GM19324 (cell line): ENCODE results near the gene AKAP8L.

Experiments
- ATAC-seq: cut with Tn5 transposase; IDR thresholded peaks from one replicate; pipeline ENCODE4 v1.9.1; 2021; ENCODE audit warnings: mild to moderate bottlenecking, moderate library complexity; ENCODE audit not compliant: unreplicated experiment, low FRiP score

The AKAP8L gene

GRCh38 chr19:15394426-15394825 lies 24.4 kb downstream of the AKAP8L start:
- ATAC-seq: no peak

GRCh38 chr19:15393963-15394362 lies 24.8 kb downstream of the AKAP8L start:
- ATAC-seq: no peak

GRCh38 chr19:15390814-15391213 lies 28.0 kb downstream of the AKAP8L start:
- no peak for ATAC-seq

- no peak for ATAC-seq
Measured at GRCh38 chr19:15381864-15382263, 36.9 kb downstream of the AKAP8L start.

GRCh38 chr19:15381429-15381828 lies 37.4 kb downstream of the AKAP8L start:
- no peak for ATAC-seq

DNA sequence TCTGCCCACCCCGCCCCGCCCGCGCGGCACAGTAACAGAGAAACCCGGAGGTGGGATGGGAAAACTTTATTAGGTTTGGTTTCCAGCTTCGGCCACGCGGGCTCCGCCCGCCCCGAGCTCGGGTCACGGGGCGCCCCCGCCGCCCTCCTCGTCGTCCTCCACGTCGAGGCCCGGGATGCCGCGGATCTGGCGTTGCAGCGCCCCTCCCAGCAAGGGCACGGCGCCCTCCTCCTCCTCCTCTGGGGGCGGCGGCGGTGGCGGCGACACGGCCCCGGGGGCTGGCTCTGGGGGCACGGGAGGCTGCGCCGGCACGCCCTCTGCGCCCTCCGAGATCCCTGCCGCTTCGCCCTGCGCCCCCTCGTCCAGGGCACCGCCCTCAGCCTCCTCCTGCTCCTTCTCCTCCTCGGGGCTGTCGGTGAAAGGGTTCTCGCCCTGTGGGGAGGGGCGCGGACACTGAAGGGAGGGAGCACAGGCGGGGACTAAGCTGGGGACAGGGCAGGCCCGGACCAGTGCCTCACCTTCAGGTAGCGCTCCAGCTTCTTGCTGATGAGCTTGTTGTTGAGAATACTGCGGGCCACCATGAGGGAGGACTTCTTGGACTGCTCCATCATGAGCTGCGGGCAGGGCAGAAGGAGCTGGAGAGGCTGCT lies 38.7 kb downstream of the AKAP8L start:
- peak; percentile 20 for ATAC-seq

DNA sequence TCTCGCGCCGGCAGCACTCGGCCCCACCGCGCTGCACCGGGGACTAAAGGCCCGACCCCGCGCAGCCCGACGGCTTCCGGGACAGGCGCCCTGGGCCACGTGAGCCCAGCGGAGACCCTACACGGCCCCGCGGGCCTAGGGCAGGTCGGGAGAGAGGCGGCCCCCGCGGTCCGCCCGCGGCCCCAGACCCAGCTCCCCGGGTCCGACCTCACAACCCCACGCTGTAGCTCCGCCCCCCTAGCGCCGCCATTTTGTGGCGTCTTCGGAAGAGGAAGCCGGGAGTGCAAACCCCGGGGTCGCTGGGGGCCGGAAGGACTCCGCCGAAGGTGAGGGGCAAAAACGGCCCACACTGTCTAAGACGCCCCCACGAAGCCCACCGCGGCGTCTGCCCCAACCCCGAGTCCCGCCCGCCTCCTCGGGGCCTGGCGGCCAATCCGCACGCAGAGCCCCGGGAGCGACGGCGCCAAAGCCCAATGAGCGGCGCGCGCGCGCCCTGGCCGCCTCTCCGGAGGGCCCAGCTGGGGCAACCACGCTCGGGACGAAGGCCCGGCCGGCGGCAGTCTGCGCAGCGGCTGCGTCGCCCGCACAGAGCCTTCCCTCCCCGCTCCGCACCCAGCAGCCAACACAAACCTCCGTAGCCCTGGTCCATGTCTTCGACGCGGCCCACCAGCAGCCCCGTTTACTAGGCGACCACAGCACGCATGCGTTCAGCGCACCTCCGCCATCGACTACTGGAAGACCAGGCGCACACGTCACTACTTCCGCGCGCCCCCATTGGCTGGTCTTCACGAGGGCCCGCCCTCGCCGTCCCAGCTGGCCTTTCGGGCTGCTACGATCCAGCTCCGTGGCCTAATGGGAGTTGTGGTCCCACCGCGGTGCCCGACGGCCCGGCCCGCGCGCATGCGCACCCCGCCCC lies 39.4 kb downstream of the AKAP8L start, which contains the start of gene AKAP8:
AKAP8 (minus strand) TSS at position 705 of the 916 bp plus-strand sequence; CDS start at position 649, 56 bp downstream.
- peak; percentile 90 for ATAC-seq

GRCh38 chr19:15378534-15379082 lies 40.2 kb downstream of the AKAP8L start:
- no peak for ATAC-seq

DNA sequence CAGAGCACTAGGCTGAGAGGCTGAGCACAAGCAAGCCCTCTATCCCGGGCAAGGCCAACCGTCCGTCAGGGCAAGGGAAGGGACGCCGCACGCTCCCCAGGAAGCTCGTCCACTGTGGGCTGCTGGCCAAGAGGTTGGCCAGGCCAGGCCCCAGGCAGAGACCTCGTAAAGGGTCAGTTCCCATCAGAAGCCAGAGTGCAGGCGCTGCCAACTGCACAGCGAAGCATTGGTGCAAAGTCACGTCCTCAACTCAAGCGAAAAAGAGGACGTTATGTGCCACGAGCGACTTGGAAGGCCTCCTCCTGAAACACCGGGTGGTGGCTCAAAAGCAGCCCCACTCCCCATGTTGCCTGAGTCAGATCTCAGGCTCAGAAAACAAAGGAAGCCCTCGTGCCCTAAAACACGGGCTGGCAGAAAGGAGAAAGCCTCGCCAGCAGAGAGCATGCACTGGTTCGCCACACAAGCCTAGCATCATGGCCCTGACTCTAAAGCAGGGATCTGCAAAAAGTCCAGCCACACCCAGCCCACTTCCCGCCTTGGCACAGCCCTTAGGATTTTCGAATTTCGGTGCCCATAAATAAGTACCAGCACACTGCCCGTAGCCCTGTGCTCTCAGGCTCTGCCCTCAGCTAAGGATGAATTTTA lies 43.9 kb downstream of the AKAP8L start:
- ATAC-seq: no peak

DNA sequence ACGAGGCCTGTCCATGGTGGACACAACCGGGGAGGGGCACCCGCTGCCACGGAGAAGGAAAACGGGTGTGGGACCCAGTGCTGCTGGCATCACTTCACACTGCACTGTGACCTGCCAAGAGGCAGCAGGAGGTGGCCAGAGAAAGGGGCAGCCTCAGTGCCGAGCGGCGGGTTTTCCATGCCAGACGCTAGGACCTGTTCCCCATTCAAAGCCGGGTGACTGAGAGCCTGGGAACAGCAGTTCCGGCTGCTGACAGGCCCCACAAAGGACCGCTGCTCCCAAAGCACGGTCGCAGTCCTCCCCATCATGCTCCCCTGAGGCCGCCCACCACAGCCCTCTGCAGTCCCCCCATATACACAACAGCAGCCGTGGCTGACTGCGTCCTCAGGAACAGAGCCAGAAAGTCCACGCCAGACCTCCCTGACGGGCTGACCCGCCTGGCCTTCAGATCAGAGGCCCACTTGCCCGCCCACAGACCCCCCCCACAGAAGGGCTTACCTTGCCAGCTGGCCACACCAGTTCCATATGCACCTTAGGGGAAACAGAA lies 44.6 kb downstream of the AKAP8L start:
- ATAC-seq: no peak

- no peak for ATAC-seq
Measured at GRCh38 chr19:15373644-15374043, 45.1 kb downstream of the AKAP8L start.

GRCh38 chr19:15372891-15373301 lies 45.9 kb downstream of the AKAP8L start:
- no peak for ATAC-seq

DNA sequence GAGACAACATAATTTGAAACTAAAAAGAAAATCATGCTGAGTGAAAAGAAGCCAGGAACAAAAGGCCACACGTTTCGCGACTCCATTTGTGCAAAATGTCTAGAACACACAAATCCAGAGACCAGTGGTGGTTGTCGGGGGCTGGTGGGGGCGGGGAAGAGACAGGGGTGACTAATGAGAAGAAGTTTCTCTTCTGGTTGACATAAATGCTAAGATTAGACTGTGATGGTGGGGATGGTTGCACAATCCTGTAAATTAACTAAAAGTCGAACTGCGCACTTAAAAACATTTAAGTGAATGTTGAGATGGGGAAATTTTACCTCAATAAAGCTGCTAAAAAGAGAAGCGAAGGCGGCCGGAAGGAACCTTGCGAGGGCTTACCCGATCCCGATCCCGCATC lies 46.3 kb downstream of the AKAP8L start:
- no peak for ATAC-seq

- ATAC-seq: no peak
Measured at GRCh38 chr19:15371786-15372380, 46.9 kb downstream of the AKAP8L start.

- no peak for ATAC-seq
Measured at GRCh38 chr19:15371119-15371518, 47.7 kb downstream of the AKAP8L start.

GRCh38 chr19:15369594-15369891 lies 49.2 kb downstream of the AKAP8L start:
- no peak for ATAC-seq

DNA sequence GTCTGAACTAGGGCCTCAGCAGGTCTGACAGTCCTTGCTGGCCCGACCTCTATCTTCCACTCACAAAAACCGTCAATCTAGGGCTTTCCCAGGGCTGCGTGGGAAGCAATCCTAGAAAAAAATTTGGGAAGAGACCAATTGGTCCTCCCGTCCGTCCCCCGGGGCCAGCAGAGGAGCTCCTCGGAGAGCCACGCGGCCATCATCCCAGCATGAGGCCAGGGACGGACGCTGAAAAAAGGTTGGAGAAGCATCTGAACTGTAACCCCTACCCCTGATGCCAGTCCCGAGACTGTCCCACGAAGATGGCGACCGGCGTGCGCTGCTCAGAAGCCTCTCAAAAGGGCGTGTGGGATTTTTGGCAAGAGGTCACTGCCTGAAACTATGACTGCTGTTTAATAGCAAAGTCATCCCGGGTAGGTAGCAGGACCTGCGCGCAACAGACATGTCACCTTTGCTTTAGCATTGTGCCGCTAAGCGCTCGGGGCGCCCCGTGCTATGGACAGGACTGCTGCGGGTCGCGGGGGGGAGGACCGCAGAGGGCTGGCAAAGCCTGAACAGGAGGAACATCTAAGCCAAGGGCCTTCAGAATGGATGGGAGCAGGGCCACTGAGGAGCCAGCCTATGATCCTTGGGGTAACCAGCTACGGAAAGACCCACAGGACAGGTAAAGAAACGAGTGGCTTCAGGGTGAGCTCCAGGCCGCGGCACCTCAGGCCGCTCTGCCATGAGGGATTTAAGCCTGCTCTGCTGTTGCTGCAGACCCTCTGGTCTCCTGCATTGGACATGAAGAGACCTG lies 49.8 kb downstream of the AKAP8L start:
- ATAC-seq: no peak

DNA sequence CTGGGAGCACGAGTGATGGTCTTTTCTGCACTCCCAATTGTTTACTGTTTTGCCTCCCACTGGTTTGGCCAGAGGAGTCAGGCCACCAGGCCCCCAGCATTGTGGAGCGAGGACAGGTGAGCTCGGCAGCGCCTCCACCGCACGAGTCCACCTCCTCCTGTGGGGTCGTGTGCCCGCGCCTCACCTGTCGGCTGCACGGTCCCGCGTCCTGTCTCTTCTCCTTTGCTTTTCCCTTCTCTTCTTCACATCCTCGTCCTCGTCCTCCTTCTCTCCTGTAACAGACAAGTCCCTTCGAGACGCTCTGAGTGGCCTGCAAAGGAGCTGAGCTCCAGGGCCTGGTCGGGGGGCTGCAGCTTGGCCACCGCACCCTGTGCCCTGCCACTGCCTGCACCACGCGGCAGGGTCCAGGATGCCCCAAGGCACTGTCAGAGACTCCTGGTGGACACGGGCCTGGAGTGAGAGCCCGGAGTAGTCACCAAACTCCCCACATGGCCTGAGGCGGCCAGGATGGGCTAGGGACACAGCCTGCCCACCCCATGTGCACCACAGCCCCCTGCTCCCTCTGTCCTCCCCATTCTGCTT lies 50.6 kb downstream of the AKAP8L start:
- no peak for ATAC-seq

DNA sequence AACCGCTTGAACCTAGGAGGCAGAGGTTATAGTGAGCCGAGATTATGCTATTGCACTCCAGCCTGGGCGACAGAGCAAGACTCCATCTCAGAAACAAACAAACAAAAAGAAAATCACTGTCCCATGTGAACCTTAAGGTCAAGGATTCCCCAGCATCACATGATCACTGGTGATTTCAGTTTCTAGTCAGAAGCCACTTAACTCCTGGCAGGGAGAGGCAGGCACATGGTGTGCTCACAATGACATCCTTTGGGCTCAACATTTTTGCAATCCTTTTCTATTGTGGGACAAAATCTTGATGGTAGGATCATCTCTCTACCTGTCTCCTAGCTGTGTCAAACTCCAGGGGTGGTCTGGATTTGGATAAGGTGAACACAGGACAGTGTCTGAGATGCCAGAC lies 51.3 kb downstream of the AKAP8L start:
- ATAC-seq: no peak
